Loucy (cell line): ENCODE results near the gene AGBL4.

Experiments used
- H2AFZ ChIP-seq: fragments of 200-600 bp; sonication (generic); 2 replicates; pipeline ENCODE4 v1.6.0; 2016; ENCODE audit warnings: antibody characterized with exemption, mild to moderate bottlenecking, low read length, moderate library complexity
- H3F3A ChIP-seq: fragments of 200-600 bp; 2 replicates; pipeline ENCODE4 v1.6.0; 2016; ENCODE audit warnings: antibody characterized with exemption, low read depth, mild to moderate bottlenecking
- H3K27me3 ChIP-seq: fragments of 200-600 bp; sonication (generic); 2 replicates; pipeline ENCODE4 v1.6.1; 2014; ENCODE audit warnings: low read length, mild to moderate bottlenecking; ENCODE audit not compliant: insufficient read depth, poor library complexity, severe bottlenecking
- H3K36me3 ChIP-seq: fragments of 200-600 bp; sonication (generic); 2 replicates; pipeline ENCODE4 v1.6.1; 2016; ENCODE audit warnings: low read length; ENCODE audit not compliant: insufficient read depth
- H3K4me1 ChIP-seq: fragments of 200-600 bp; sonication (generic); 2 replicates; pipeline ENCODE4 v1.5.1; 2014; ENCODE audit warnings: low read length, mild to moderate bottlenecking; ENCODE audit not compliant: insufficient read depth, poor library complexity, severe bottlenecking
- H3K4me2 ChIP-seq: fragments of 200-600 bp; sonication (generic); 2 replicates; pipeline ENCODE4 v1.6.0; 2014; ENCODE audit warnings: antibody characterized with exemption, low read length, low read depth, mild to moderate bottlenecking; ENCODE audit not compliant: poor library complexity, severe bottlenecking
- H3K4me3 ChIP-seq: fragments of 200-600 bp; sonication (generic); 2 replicates; pipeline ENCODE4 v1.5.1; 2014; ENCODE audit warnings: low read length, mild to moderate bottlenecking, mixed read lengths; ENCODE audit not compliant: poor library complexity, severe bottlenecking
- H3K79me2 ChIP-seq: fragments of 200-600 bp; sonication (generic); 2 replicates; pipeline ENCODE4 v1.6.1; 2014; ENCODE audit warnings: low read length; ENCODE audit not compliant: insufficient read depth
- H3K9ac ChIP-seq: fragments of 200-600 bp; sonication (generic); 2 replicates; pipeline ENCODE4 v1.6.0; 2014; ENCODE audit warnings: mild to moderate bottlenecking, low read depth, low read length, moderate library complexity; ENCODE audit not compliant: poor library complexity, severe bottlenecking
- H3K9me2 ChIP-seq: fragments of 200-600 bp; sonication (generic); replicated peaks from 2 replicates; pipeline ENCODE4 v1.6.1; 2016; ENCODE audit warnings: low read depth, low read length, mixed read lengths
- H3K9me3 ChIP-seq: fragments of 200-600 bp; sonication (generic); 2 replicates; pipeline ENCODE4 v1.6.1; 2014; ENCODE audit warnings: mild to moderate bottlenecking, antibody characterized with exemption, low read length, low read depth; ENCODE audit not compliant: insufficient read depth
- H4K20me1 ChIP-seq: fragments of 200-600 bp; sonication (generic); 2 replicates; pipeline ENCODE4 v1.6.0; 2014; ENCODE audit warnings: antibody characterized with exemption, low read length, mild to moderate bottlenecking; ENCODE audit not compliant: insufficient read depth, poor library complexity, severe bottlenecking
- CTCF ChIP-seq: fragments of 200-600 bp; sonication (generic); conservative IDR thresholded peaks from 2 replicates; pipeline ENCODE4 v1.5.1; 2014; ENCODE audit warnings: mild to moderate bottlenecking, antibody characterized with exemption, low read length
- EZH2phosphoT487 ChIP-seq: fragments of 200-600 bp; IDR thresholded peaks from 2 replicates; pipeline ENCODE4 v1.6.1; 2018; ENCODE audit warnings: antibody characterized with exemption, mild to moderate bottlenecking, moderate library complexity, borderline replicate concordance

AGBL4 gene

GRCh38 chr1:50023292-50024159 is at the start of gene AGBL4:
Gene AGBL4, minus strand, starts transcription at chr1:50023954.
- no peak for TF ChIP-seq EZH2phosphoT487
- no peak for TF ChIP-seq CTCF
- no peak within 1 kb of the TSS for H3K9ac ChIP-seq
- no peaks in the 10 kb centered on the region for H3K79me2 ChIP-seq
- no peaks in the 10 kb centered on the region for H3K9me3 ChIP-seq
- H2AFZ ChIP-seq = no peak within 1 kb of the TSS
- H3K4me2 ChIP-seq = no peak within 1 kb of the TSS
- H3K4me3 ChIP-seq = no peak within 1 kb of the TSS
- no peaks in the 10 kb centered on the region for H3K4me1 ChIP-seq
- no peaks in the 10 kb centered on the region for H3K27me3 ChIP-seq
- no peaks in the 10 kb centered on the region for H4K20me1 ChIP-seq
- no peaks in the 10 kb centered on the region for H3K9me2 ChIP-seq
- no peaks in the 10 kb centered on the region for H3F3A ChIP-seq
- H3K36me3 ChIP-seq = no peaks in the 10 kb centered on the region

- no peaks in the 10 kb centered on the region for H3K36me3 ChIP-seq
- no peaks in the 10 kb centered on the region for H3K27me3 ChIP-seq
- TF ChIP-seq CTCF = no peak
- TF ChIP-seq EZH2phosphoT487 = no peak
- no peaks in the 10 kb centered on the region for H3K4me1 ChIP-seq
- no peak overlapping the region for H3K4me2 ChIP-seq
- H3K9ac ChIP-seq = no peak overlapping the region
- H3F3A ChIP-seq = no peaks in the 10 kb centered on the region
- H3K79me2 ChIP-seq = no peaks in the 10 kb centered on the region
- no peaks in the 10 kb centered on the region for H3K9me3 ChIP-seq
- H2AFZ ChIP-seq = no peak overlapping the region
- no peaks in the 10 kb centered on the region for H4K20me1 ChIP-seq
- H3K9me2 ChIP-seq = no peaks in the 10 kb centered on the region
- H3K4me3 ChIP-seq = no peak overlapping the region
Measured at GRCh38 chr1:50066806-50067205, 43.1 kb upstream of the AGBL4 start.

GRCh38 chr1:50060279-50060678 is 36.5 kb upstream of the AGBL4 start:
- Histone ChIP-seq H3K79me2 (no peaks in the 10 kb centered on the region), H2AFZ (no peak overlapping the region), H3F3A (no peaks in the 10 kb centered on the region), H3K9ac (no peak overlapping the region), H3K4me3 (no peak overlapping the region), H4K20me1 (no peaks in the 10 kb centered on the region), H3K9me3 (no peaks in the 10 kb centered on the region), H3K36me3 (no peaks in the 10 kb centered on the region), H3K4me2 (no peak overlapping the region), H3K4me1 (no peaks in the 10 kb centered on the region), H3K27me3 (no peaks in the 10 kb centered on the region), H3K9me2 (0 out of 2 replicates have a peak, but pooled peaks cover 4% of the 10 kb centered on the region)
- TF ChIP-seq CTCF = no peak
- TF ChIP-seq EZH2phosphoT487 = no peak
